ENCODE data around the gene DQX1. TPM values are rescaled to one million over a fixed set of nuclear protein-coding genes. Genes with fewer than 3 reads are reported as not detected.

DQX1 gene
- total and polyA plus RNA-seq, 8 donors: 0.13 to 0.54 (median 0.25) TPM

- H3K4me3 ChIP-seq: no peak overlapping the region
- H3K36me3 ChIP-seq: peaks cover 0 to 11% of the 10 kb centered on the region in 2 donors
- H3K4me1 ChIP-seq: peaks cover 7 to 41% of the 10 kb centered on the region in 2 donors
- ATAC-seq: no peak
- no peak for TF ChIP-seq CTCF (IDR thresholded peaks at IDR 0.05)
- peak overlapping the region in 1 of 2 donors; percentile 57 for H3K27ac ChIP-seq
- no peak for DNase-seq
- intact Hi-C loops (cut with DNase I): no loop called here
- H3K9me3 ChIP-seq: no peaks in the 10 kb centered on the region
- peaks cover 0 to 7% of the 10 kb centered on the region in 2 donors for H3K27me3 ChIP-seq
Measured at GRCh38 chr2:74558284-74559230, 32.5 kb upstream of the DQX1 start.

DNA sequence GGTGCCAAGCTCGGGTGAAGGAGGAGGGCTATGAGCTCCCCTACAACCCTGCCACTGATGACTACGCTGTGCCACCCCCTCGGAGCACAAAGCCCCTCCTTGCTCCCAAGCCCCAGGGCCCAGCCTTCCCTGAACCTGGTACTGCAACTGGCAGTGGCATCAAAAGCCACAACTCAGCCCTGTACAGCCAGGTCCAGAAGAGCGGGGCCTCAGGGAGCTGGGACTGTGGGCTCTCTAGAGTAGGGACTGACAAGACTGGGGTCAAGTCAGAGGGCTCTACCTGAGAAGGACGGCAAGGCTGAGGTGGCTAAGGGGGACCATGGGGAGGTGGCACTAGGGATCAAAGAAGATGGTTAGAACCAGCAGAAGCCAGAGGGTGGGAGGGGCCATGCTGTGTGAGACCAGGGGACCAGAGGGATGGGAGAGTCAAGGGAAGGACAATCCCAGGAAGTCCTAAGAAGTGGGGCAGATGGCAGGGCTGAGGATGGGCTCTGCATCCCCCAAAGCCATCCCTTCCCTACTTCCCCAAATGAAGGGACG is 30.9 kb upstream of the DQX1 start:
- TF ChIP-seq CTCF (IDR thresholded peaks at IDR 0.05): no peak
- Histone ChIP-seq H3K27ac (peak overlapping the region in 1 of 2 donors; percentile 28), H3K27me3 (peaks cover 0 to 7% of the 10 kb centered on the region in 2 donors), H3K4me1 (peaks cover 13 to 47% of the 10 kb centered on the region in 2 donors), H3K4me3 (no peak overlapping the region), H3K36me3 (peaks cover 0 to 11% of the 10 kb centered on the region in 2 donors), H3K9me3 (no peaks in the 10 kb centered on the region)
- ATAC-seq (no peak), DNase-seq (no peak)
- intact Hi-C loops (cut with DNase I): no loop called here

GRCh38 chr2:74556159-74556558 is 30.1 kb upstream of the DQX1 start:
- Histone ChIP-seq H3K27ac (peak overlapping the region; percentile 33 to 93), H3K4me1 (peaks cover 13 to 47% of the 10 kb centered on the region in 2 donors), H3K9me3 (no peaks in the 10 kb centered on the region), H3K4me3 (peak overlapping the region in 1 of 2 donors; percentile 95), H3K36me3 (peaks cover 0 to 11% of the 10 kb centered on the region in 2 donors), H3K27me3 (peaks cover 0 to 7% of the 10 kb centered on the region in 2 donors)
- ATAC-seq: no peak
- intact Hi-C loops (cut with DNase I): no loop called here
- TF ChIP-seq CTCF (IDR thresholded peaks at IDR 0.05): no peak
- no peak for DNase-seq

DNA sequence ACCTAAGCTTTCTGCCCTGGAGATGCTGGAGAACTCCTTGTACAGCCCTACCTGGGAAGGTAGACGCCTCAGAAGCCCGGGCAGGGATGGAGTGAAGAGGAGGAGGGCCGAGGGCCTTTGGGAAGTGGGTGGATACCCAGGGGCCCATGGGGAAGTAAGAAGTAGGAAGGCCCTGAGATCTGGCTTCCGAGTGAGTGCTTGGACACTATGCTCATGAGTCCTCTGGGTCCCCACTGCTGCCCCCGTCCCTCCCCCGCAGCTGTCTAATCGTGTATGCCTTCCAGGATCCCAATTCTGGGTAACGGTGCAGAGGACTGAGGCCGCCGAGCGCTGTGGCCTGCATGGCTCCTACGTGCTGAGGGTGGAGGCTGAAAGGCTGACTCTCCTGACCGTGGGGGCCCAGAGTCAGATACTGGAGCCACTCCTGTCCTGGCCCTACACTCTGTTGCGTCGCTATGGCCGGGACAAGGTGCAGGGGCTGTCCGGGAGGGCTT is 29.6 kb upstream of the DQX1 start:
- peak in 2 of 4 donors; percentile 57 to 80 for DNase-seq
- Histone ChIP-seq H3K27me3 (peaks cover 0 to 7% of the 10 kb centered on the region in 2 donors), H3K36me3 (peaks cover 0 to 11% of the 10 kb centered on the region in 2 donors), H3K4me1 (peaks cover 13 to 47% of the 10 kb centered on the region in 2 donors), H3K27ac (peak overlapping the region; percentile 33 to 93), H3K4me3 (peak overlapping the region; percentile 72 to 95), H3K9me3 (no peaks in the 10 kb centered on the region)
- ATAC-seq: no peak
- no peak for TF ChIP-seq CTCF (IDR thresholded peaks at IDR 0.05)
- intact Hi-C loops (cut with DNase I): no loop called here
